Thymus (tissue), 11 donors: Measurements from ENCODE around the gene ALDH2. TPM values are rescaled to one million over a fixed set of nuclear protein-coding genes. Genes with fewer than 3 reads are reported as not detected.
A peak's percentile ranks its signal among the peaks of the same experiment; 100 is the strongest.

Experiments used
- DNase-seq, 9 donors: peaks; one replicate each; pipeline ENCODE4 v3.0.0-alpha.2; 2013; ENCODE audit warnings: low spot score in 9 of 9, low read depth in 6 of 9, missing footprints in 1 of 9
- H3K27ac ChIP-seq, 2 donors: one replicate each; pipeline ENCODE4 v1.5.1; 2013; ENCODE audit warnings: control low read depth in 1 of 2, low read depth in 1 of 2, low read length in 1 of 2, mild to moderate bottlenecking in 1 of 2, moderate library complexity in 1 of 2
- H3K27me3 ChIP-seq, 2 donors: one replicate each; pipeline ENCODE4 v1.5.1; 2013; ENCODE audit warnings: low read length in 1 of 2; ENCODE audit not compliant: control insufficient read depth in 2 of 2, insufficient read depth in 1 of 2
- H3K36me3 ChIP-seq, 2 donors: one replicate each; pipeline ENCODE4 v1.5.1; 2013; ENCODE audit warnings: low read length in 1 of 2, mild to moderate bottlenecking in 1 of 2, moderate library complexity in 1 of 2; ENCODE audit not compliant: control insufficient read depth in 2 of 2, insufficient read depth in 2 of 2
- H3K4me1 ChIP-seq, 2 donors: one replicate each; pipeline ENCODE4 v1.5.1; 2013; ENCODE audit warnings: low read length in 2 of 2; ENCODE audit not compliant: control insufficient read depth in 2 of 2, insufficient read depth in 2 of 2
- H3K4me3 ChIP-seq, 2 donors: one replicate each; pipeline ENCODE4 v1.5.1; 2013; ENCODE audit warnings: low read length in 2 of 2, control low read depth in 1 of 2, mild to moderate bottlenecking in 1 of 2
- H3K9me3 ChIP-seq, 2 donors: one replicate each; pipeline ENCODE4 v1.5.1; 2013; ENCODE audit warnings: low read length in 1 of 2, mild to moderate bottlenecking in 1 of 2; ENCODE audit not compliant: control insufficient read depth in 2 of 2, insufficient read depth in 1 of 2
- WGBS: extraction: QIAGEN DNeasy Blood & Tissue Kit; methylation state at CpG from one replicate; pipeline ENCODE4 v1.1.7; 2013; 5-methylcytosine and 5-hydroxymethylcytosine counted together
- polyA plus RNA-seq: library from polyadenylated mRNA; stranded (reverse); fragments of 200-250 nt; gene quantifications from one replicate; pipeline ENCODE4 v1.2.3, GENCODE V29; 2013
- total RNA-seq: library from RNA; stranded (reverse); fragments of 120-200 nt; gene quantifications from one replicate; pipeline ENCODE4 v1.2.4, GENCODE V29; 2013
- donor health status: healthy.

Gene ALDH2
- total and polyA plus RNA-seq, 2 donors, result 33.3 to 43.9 TPM

DNA sequence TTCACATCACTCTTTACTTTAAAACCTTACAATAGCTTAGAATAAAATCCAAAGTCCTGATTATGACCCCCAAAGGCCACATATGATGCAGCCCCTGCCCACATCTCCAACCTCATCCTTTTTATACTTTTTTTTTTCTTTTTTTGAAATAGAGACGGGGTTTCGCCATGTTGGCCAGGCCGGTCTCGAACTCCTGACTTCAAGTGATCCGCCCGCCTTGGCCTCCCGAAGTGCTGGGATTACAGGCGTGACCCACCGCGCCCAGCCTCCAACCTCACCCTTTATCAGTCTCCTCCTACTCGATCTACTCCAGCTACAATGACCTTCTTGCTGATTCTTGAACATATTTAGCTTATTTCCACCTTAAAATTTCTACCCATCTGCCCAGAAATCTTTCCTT lies 74.1 kb downstream of the ALDH2 start:
- no peaks in the 10 kb centered on the region for H3K9me3 ChIP-seq
- peak overlapping the region; percentile 79 to 85 for H3K4me3 ChIP-seq
- H3K27me3 ChIP-seq, result no peaks in the 10 kb centered on the region
- no peak for DNase-seq
- peaks cover 9 to 16% of the 10 kb centered on the region in 2 donors for H3K4me1 ChIP-seq
- peaks cover 3 to 8% of the 10 kb centered on the region in 2 donors for H3K36me3 ChIP-seq
- 44% methylated on average over 11 of the region's 11 CpGs for WGBS
- H3K27ac ChIP-seq, result peak overlapping the region in 1 of 2 donors; percentile 82

DNA sequence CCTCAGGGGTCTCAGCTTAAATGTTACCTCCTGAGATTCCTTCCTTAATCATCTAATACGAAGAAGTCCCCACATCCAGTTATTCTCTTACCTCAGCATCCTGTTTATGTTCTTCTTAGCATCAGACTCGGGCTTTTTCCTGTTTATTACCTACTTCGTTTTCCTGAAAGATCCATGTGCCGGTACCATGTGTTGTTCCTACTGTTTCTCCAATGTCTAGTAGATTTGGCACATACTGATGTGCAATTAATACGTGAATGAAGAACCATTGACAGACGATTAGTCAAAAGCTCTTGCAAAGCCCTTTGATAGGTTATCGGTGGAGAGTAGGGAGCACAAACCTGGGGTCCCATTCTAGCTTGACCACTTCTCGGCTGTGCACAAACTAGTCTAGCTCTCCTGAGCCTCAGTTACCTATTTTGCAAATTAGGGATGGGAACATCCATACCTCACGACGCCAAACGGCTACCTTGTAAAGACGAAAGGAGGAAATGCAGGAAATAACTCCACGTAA lies 74.6 kb downstream of the ALDH2 start:
- peak overlapping the region; percentile 79 to 85 for H3K4me3 ChIP-seq
- WGBS, result under 1% methylated on average over 13 of the region's 13 CpGs
- no peaks in the 10 kb centered on the region for H3K27me3 ChIP-seq
- H3K36me3 ChIP-seq, result peaks cover 3 to 8% of the 10 kb centered on the region in 2 donors
- peak overlapping the region; percentile 68 to 82 for H3K27ac ChIP-seq
- H3K9me3 ChIP-seq, result no peaks in the 10 kb centered on the region
- peaks cover 9 to 16% of the 10 kb centered on the region in 2 donors for H3K4me1 ChIP-seq
- DNase-seq, result peak in 2 of 9 donors; percentile 6 to 29

DNA sequence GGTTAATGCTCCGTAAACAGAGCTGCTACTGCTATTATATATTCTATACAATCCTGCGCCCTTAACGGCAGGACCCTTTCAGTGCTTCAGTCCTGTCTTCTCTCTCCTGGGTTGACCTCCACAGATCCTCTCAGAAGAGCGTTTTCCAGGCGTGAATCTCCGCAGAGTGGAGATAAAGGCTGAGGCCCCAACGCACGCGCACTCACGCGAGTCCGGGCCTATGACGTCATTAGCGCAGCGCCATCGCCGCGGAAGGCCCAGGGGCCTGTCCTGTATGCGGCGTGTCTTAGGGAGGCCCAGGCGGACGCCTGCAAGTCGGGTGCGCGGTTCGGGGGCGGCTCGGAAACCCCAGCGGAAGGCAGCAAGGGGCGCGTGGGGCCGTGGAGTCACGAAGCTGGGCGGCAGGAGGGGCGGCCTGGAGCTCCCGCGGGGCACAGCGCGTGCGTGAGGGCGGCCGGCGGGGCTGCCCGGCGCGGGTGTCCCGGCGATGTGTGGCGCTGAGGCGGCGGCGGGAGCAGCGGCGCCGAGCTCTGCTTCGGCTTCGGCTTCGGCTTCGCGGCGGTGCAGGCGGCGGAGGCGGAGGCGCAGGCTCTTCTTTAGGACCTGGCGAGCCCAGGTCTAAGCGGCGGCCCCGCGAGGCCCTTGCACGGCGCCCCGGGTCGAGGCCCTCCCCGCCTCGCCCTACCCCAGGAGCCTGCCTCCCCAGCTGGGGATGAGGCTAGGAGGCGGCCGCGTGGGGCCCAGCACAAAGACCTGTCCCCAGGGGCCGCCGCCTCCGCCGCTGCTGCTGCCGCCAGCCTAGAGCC lies 75.2 kb downstream of the ALDH2 start, which contains the start of gene MAPKAPK5:
Gene MAPKAPK5, plus strand, starts transcription at position 479 of the 806 bp plus-strand sequence. CDS start 506 bp downstream, outside the sequence.
- DNase-seq, result peak; percentile 92 to 99 (median 96)
- H3K27ac ChIP-seq, result peak within 1 kb of the TSS; percentile 68 to 82
- H3K9me3 ChIP-seq, result no peaks in the 10 kb centered on the region
- no peaks in the 10 kb centered on the region for H3K27me3 ChIP-seq
- peak within 1 kb of the TSS; percentile 79 to 85 for H3K4me3 ChIP-seq
- peaks cover 3 to 8% of the 10 kb centered on the region in 2 donors for H3K36me3 ChIP-seq
- H3K4me1 ChIP-seq, result peaks cover 9 to 16% of the 10 kb centered on the region in 2 donors
- WGBS, result under 1% methylated on average over 84 of the region's 84 CpGs

DNA sequence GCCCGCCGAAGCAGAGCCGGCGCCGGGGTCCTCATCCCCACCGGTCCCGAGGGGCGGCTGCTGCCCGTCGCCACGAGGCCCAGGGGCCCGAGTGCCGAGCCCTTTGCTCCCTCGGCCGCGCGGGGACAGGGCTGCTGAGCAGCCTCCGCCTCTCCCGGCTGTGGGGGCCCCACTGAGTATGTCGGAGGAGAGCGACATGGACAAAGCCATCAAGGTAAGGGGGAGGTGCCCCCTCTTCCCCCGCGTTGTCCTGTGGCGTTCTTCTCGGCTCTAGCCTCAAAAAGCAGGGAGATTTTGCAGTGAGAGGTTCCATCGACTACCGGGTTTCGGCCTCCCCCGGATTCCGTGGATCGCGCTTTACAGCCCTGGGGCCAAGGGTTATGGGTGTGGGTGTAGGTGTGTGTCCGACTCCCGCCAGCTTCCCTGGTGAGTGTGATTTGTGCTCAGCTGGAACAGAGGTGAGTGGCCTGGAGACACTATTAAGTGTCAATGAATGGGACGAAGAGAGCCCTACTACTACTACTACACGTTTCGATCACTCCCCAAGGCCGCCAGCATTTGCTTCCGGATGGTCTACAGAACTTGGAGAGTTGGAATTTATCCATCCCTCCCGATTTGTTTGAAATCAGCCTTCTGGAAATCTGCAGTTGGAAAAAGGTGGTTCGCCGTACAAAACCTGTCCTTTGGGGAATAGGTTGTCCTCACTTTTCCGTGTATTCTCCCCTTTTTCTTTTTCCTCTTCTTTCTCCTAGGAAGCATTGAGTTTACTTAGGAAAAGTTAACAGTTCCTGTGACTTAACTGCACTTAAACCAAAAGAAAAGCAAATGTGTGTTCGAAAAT lies 76.0 kb downstream of the ALDH2 start:
- peak overlapping the region; percentile 79 to 85 for H3K4me3 ChIP-seq
- peak in 6 of 9 donors; percentile 1 to 23 (median 12) for DNase-seq
- peak overlapping the region; percentile 46 to 68 for H3K27ac ChIP-seq
- H3K36me3 ChIP-seq, result peaks cover 3 to 8% of the 10 kb centered on the region in 2 donors
- no peaks in the 10 kb centered on the region for H3K9me3 ChIP-seq
- H3K27me3 ChIP-seq, result no peaks in the 10 kb centered on the region
- WGBS, result 6% methylated on average over 44 of the region's 44 CpGs
- H3K4me1 ChIP-seq, result peaks cover 9 to 16% of the 10 kb centered on the region in 2 donors

DNA sequence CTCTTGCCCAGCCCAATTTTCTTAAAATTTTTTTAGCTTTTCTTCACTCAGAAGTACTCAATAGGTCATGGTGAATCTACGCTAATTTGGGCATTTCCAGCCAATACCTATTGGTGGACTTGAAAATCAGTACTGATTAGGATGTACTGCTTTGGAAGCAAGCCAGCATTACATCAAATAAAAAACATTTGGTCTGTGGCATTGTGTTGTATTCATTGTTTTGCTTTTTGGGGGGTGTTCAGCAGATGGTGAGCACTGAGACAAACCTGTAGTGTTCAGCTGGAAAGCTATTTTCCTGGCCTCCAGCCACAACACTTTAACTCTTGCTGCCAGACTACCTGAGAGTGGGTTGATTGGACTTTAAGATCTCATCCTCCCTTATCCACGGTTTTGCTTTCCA lies 79.3 kb downstream of the ALDH2 start:
- no peak for DNase-seq
- H3K27me3 ChIP-seq, result no peaks in the 10 kb centered on the region
- H3K4me3 ChIP-seq, result no peak overlapping the region
- peaks cover 6 to 7% of the 10 kb centered on the region in 2 donors for H3K4me1 ChIP-seq
- no peak overlapping the region for H3K27ac ChIP-seq
- H3K9me3 ChIP-seq, result peaks cover 3% of the 10 kb centered on the region in 2 donors
- H3K36me3 ChIP-seq, result peaks cover 4 to 13% of the 10 kb centered on the region in 2 donors
- WGBS, result 97% methylated on average over 2 of the region's 2 CpGs

DNA sequence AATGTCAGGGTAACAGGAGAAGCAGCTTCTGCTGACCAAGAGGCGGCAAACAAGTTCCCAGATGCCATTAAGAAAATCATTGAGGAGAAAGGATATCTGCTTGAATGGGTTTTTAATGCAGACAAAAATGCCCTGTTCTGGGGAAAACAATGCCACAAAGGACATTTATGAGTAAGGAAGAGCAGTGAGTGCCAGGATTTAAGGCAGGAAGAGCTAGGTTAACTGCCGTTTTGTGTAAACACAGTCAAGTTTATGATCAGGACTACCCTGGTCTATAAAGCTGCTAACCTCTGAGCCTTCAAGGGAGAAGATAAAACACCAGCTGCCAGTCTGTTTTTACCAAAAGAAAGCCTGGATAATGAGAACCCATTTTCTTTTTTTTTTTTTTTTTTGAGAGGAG lies 83.8 kb downstream of the ALDH2 start:
- Histone ChIP-seq H3K27ac (no peak overlapping the region), H3K4me1 (no peaks in the 10 kb centered on the region), H3K9me3 (peaks cover 3% of the 10 kb centered on the region in 2 donors), H3K27me3 (no peaks in the 10 kb centered on the region), H3K4me3 (no peak overlapping the region), H3K36me3 (peaks cover 9 to 16% of the 10 kb centered on the region in 2 donors)
- no peak for DNase-seq
- WGBS, result over 99% methylated on average over 2 of the region's 2 CpGs

DNA sequence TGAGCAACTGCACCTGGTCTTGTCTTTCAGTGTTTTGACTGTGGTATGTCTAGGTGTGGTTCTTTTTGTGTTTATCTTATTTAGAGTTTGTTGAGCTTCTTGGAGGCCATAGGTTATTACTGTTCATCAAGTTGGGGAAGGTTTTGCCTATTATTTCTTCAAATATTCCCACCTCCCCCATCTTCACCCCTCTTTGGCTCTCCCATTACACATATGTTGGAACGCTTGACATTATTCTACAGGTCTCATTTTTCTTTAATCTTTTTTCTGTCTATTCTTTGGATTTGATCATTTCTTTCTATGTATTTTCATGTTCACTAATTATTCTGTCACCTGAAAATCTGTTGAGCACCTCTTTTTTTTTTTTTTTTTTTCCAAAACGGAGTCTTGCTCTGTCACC lies 91.5 kb downstream of the ALDH2 start:
- Histone ChIP-seq H3K27ac (no peak overlapping the region), H3K9me3 (peaks cover 0 to 5% of the 10 kb centered on the region in 2 donors), H3K36me3 (peaks cover 3 to 5% of the 10 kb centered on the region in 2 donors), H3K4me1 (no peaks in the 10 kb centered on the region), H3K4me3 (no peak overlapping the region), H3K27me3 (no peaks in the 10 kb centered on the region)
- 100% methylated on average over 2 of the region's 2 CpGs for WGBS
- no peak for DNase-seq

DNA sequence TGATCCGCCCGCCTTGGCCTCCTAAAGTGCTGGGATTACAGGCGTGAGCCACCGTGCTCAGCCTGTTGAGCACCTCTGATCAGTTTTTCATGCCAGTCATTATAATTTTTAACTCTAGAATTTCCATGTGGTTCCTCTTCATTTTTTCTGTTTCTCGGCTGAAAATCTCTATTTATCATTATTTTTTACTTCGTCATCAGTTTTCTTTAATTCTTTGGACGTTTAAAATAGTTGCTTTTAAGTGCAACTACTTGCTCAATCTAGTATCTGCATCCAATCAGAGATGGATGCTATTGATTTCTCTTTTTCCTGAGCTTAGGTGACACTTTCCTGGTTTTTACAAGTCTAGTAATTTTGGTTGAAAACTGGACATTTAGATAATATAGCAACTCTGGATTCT lies 92.0 kb downstream of the ALDH2 start:
- H3K36me3 ChIP-seq, result peaks cover 3 to 5% of the 10 kb centered on the region in 2 donors
- H3K4me3 ChIP-seq, result no peak overlapping the region
- no peak overlapping the region for H3K27ac ChIP-seq
- WGBS, result 98% methylated on average over 7 of the region's 7 CpGs
- no peak for DNase-seq
- H3K9me3 ChIP-seq, result peaks cover 0 to 5% of the 10 kb centered on the region in 2 donors
- H3K4me1 ChIP-seq, result no peaks in the 10 kb centered on the region
- no peaks in the 10 kb centered on the region for H3K27me3 ChIP-seq
